ENCODE results near the gene MED16. TPM values are rescaled to one million over a fixed set of nuclear protein-coding genes. Genes with fewer than 3 reads are reported as not detected.

MED16 gene
- 10 to 100 TPM; 60.6 to 71.4 (median 63.5) TPM for polyA plus RNA-seq (ENCODE audit: insufficient read length in 3 of 3)
- long read RNA-seq, donor 1, transcript MED16-204 (15 exons, 3,420 nt) = major isoform, 18 of 18 reads
- long read RNA-seq, donor 1, partial matches to known transcripts = 0 of 18 reads
- long read RNA-seq, donor 1, other reads (novel, unspliced or antisense) = 0 of 18 reads
- long read RNA-seq, donor 2, transcript MED16-204 (15 exons, 3,420 nt) = major isoform, 18 of 31 reads
- long read RNA-seq, donor 2, partial matches to known transcripts = 13 of 31 reads
- long read RNA-seq, donor 2, other reads (novel, unspliced or antisense) = 0 of 31 reads
- long read RNA-seq, donor 3, transcript MED16-204 (15 exons, 3,420 nt) = major isoform, 20 of 49 reads
- long read RNA-seq, donor 3, partial matches to known transcripts = 28 of 49 reads
- long read RNA-seq, donor 3, other reads (novel, unspliced or antisense) = 0 of 49 reads
- long read RNA-seq, donor 4, transcript MED16-204 (15 exons, 3,420 nt) = major isoform, 16 of 25 reads
- long read RNA-seq, donor 4, partial matches to known transcripts = 9 of 25 reads
- long read RNA-seq, donor 4, other reads (novel, unspliced or antisense) = 0 of 25 reads
- long read RNA-seq, donor 5, partial matches to known transcripts = 0 of 2 reads
- long read RNA-seq, donor 5, other reads (novel, unspliced or antisense) = 0 of 2 reads
- long read RNA-seq, donor 6, transcript MED16-204 (15 exons, 3,420 nt) = major isoform, 9 of 16 reads
- long read RNA-seq, donor 6, partial matches to known transcripts = 7 of 16 reads
- long read RNA-seq, donor 6, other reads (novel, unspliced or antisense) = 0 of 16 reads
- long read RNA-seq, donor 7, transcript MED16-204 (15 exons, 3,420 nt) = major isoform, 16 of 45 reads
- long read RNA-seq, donor 7, partial matches to known transcripts = 27 of 45 reads
- long read RNA-seq, donor 7, other reads (novel, unspliced or antisense) = 0 of 45 reads
- long read RNA-seq, donor 8, transcript MED16-204 (15 exons, 3,420 nt) = major isoform, 9 of 11 reads
- long read RNA-seq, donor 8, partial matches to known transcripts = 0 of 11 reads
- long read RNA-seq, donor 8, other reads (novel, unspliced or antisense) = 0 of 11 reads
- long read RNA-seq, donor 9, transcript MED16-204 (15 exons, 3,420 nt) = major isoform, 11 of 22 reads
- long read RNA-seq, donor 9, partial matches to known transcripts = 10 of 22 reads
- long read RNA-seq, donor 9, other reads (novel, unspliced or antisense) = 0 of 22 reads
- long read RNA-seq, donor 10, transcript MED16-204 (15 exons, 3,420 nt) = major isoform, 13 of 144 reads
- long read RNA-seq, donor 10, partial matches to known transcripts = 131 of 144 reads
- long read RNA-seq, donor 10, other reads (novel, unspliced or antisense) = 0 of 144 reads
- long read RNA-seq, donor 11, transcript MED16-204 (15 exons, 3,420 nt) = major isoform, 6 of 12 reads
- long read RNA-seq, donor 11, partial matches to known transcripts = 6 of 12 reads
- long read RNA-seq, donor 11, other reads (novel, unspliced or antisense) = 0 of 12 reads
- long read RNA-seq, donor 12, transcript MED16-204 (15 exons, 3,420 nt) = major isoform, 19 of 42 reads
- long read RNA-seq, donor 12, partial matches to known transcripts = 22 of 42 reads
- long read RNA-seq, donor 12, other reads (novel, unspliced or antisense) = 0 of 42 reads
- long read RNA-seq, donor 13, transcript MED16-204 (15 exons, 3,420 nt) = major isoform, 5 of 11 reads
- long read RNA-seq, donor 13, partial matches to known transcripts = 6 of 11 reads
- long read RNA-seq, donor 13, other reads (novel, unspliced or antisense) = 0 of 11 reads
- long read RNA-seq, donor 14 = 0 reads
- long read RNA-seq, donor 15 = 0 reads
- long read RNA-seq, donor 16, transcript MED16-204 (15 exons, 3,420 nt) = major isoform, 12 of 47 reads
- long read RNA-seq, donor 16, partial matches to known transcripts = 35 of 47 reads
- long read RNA-seq, donor 16, other reads (novel, unspliced or antisense) = 0 of 47 reads

GRCh38 chr19:892894-893689 is at the start of gene MED16, which contains the start of gene RNU6-9:
Gene MED16 (minus strand): TSS chr19:893187. CDS start chr19:891131, 2,056 bp downstream.
Gene RNU6-9 (plus strand): TSS chr19:893484.
- DNase-seq = peak; percentile 92

- no peak for DNase-seq
Observed at GRCh38 chr19:942133-942645, 49.2 kb upstream of the MED16 start.

- no peak for DNase-seq
Observed at GRCh38 chr19:941292-942132, 48.5 kb upstream of the MED16 start.

GRCh38 chr19:940591-941291 is 47.8 kb upstream of the MED16 start:
- no peak for DNase-seq

GRCh38 chr19:939922-940321 is 46.9 kb upstream of the MED16 start:
- DNase-seq = no peak

- DNase-seq = no peak
Observed at GRCh38 chr19:939439-939838, 46.5 kb upstream of the MED16 start.

GRCh38 chr19:938233-938923 is 45.4 kb upstream of the MED16 start:
- no peak for DNase-seq

- no peak for DNase-seq
Observed at GRCh38 chr19:937259-937694, 44.3 kb upstream of the MED16 start.

- DNase-seq = no peak
Observed at GRCh38 chr19:936175-936546, 43.2 kb upstream of the MED16 start.

GRCh38 chr19:934865-935479 is 42.0 kb upstream of the MED16 start:
- DNase-seq = no peak

GRCh38 chr19:934197-934840 is 41.3 kb upstream of the MED16 start:
- no peak for DNase-seq

GRCh38 chr19:933553-933882 is 40.5 kb upstream of the MED16 start:
- no peak for DNase-seq

GRCh38 chr19:932648-933552 is 39.9 kb upstream of the MED16 start:
- peak; percentile 86 for DNase-seq

GRCh38 chr19:931860-932647 is 39.1 kb upstream of the MED16 start:
- DNase-seq = no peak
